Type B pancreatic cell (in vitro differentiated cells): ENCODE measurements around the gene CHST7. TPM values are rescaled to one million over a fixed set of nuclear protein-coding genes. Genes with fewer than 3 reads are reported as not detected.

Experiments used
- DNase-seq: peaks from one replicate; pipeline ENCODE4 v3.0.0; 2021; ENCODE audit warnings: mixed read lengths; ENCODE audit not compliant: unreplicated experiment; ENCODE audit errors: extremely low spot score
- H3K27ac Mint-ChIP-seq: 2 replicates; pipeline ENCODE4 v1.8.0; 2021; ENCODE audit warnings: mild to moderate bottlenecking, mixed read lengths
- H3K27me3 Mint-ChIP-seq: 2 replicates; pipeline ENCODE4 v1.8.0; 2021; ENCODE audit warnings: mixed read lengths
- H3K36me3 Mint-ChIP-seq: 2 replicates; pipeline ENCODE4 v1.8.0; 2021; ENCODE audit warnings: mixed read lengths
- H3K4me1 Mint-ChIP-seq: one replicate; pipeline ENCODE4 v1.8.0; 2021; ENCODE audit warnings: mixed read lengths; ENCODE audit not compliant: unreplicated experiment
- H3K4me3 Mint-ChIP-seq: 2 replicates; pipeline ENCODE4 v1.8.0; 2021; ENCODE audit warnings: mild to moderate bottlenecking, mixed read lengths
- H3K9me3 Mint-ChIP-seq: 2 replicates; pipeline ENCODE4 v1.8.0; 2021; ENCODE audit warnings: mixed read lengths
- CTCF ChIP-seq: fragments of 200-600 bp; sonication (generic); conservative IDR thresholded peaks from 2 replicates; pipeline ENCODE4 v1.5.0; 2021; ENCODE audit warnings: antibody characterized with exemption, mild to moderate bottlenecking
- total RNA-seq: library from RNA; stranded (reverse); gene quantifications from 2 replicates; pipeline ENCODE4 v1.2.1, GENCODE V29; 2021; ENCODE audit warnings: low replicate concordance

Gene CHST7
- total RNA-seq, 1 donor from 2014 or later, result 3.8 TPM

GRCh38 chrX:46626566-46626965 is 53.0 kb downstream of the CHST7 start:
- Mint-ChIP-seq H3K4me1 (peaks cover 9% of the 10 kb centered on the region), H3K4me3 (no peak overlapping the region), H3K27ac (no peak overlapping the region), H3K9me3 (peaks cover 4% of the 10 kb centered on the region), H3K27me3 (no peaks in the 10 kb centered on the region), H3K36me3 (no peaks in the 10 kb centered on the region)
- no peak for TF ChIP-seq CTCF
- no peak for DNase-seq

GRCh38 chrX:46627062-46627461 is 53.5 kb downstream of the CHST7 start:
- H3K36me3 Mint-ChIP-seq, result no peaks in the 10 kb centered on the region
- no peak for DNase-seq
- no peak overlapping the region for H3K27ac Mint-ChIP-seq
- peaks cover 9% of the 10 kb centered on the region for H3K4me1 Mint-ChIP-seq
- H3K27me3 Mint-ChIP-seq, result no peaks in the 10 kb centered on the region
- no peak for TF ChIP-seq CTCF
- H3K9me3 Mint-ChIP-seq, result peaks cover 4% of the 10 kb centered on the region
- no peak overlapping the region for H3K4me3 Mint-ChIP-seq

- peaks cover 4% of the 10 kb centered on the region for H3K9me3 Mint-ChIP-seq
- no peaks in the 10 kb centered on the region for H3K36me3 Mint-ChIP-seq
- DNase-seq, result no peak
- no peak for TF ChIP-seq CTCF
- H3K27ac Mint-ChIP-seq, result no peak overlapping the region
- no peaks in the 10 kb centered on the region for H3K27me3 Mint-ChIP-seq
- peaks cover 9% of the 10 kb centered on the region for H3K4me1 Mint-ChIP-seq
- no peak overlapping the region for H3K4me3 Mint-ChIP-seq
Observed at GRCh38 chrX:46627711-46628419, 54.3 kb downstream of the CHST7 start.

- Mint-ChIP-seq H3K9me3 (peaks cover 4% of the 10 kb centered on the region), H3K27me3 (no peaks in the 10 kb centered on the region), H3K27ac (no peak overlapping the region), H3K4me3 (no peak overlapping the region), H3K36me3 (no peaks in the 10 kb centered on the region), H3K4me1 (peaks cover 9% of the 10 kb centered on the region)
- no peak for DNase-seq
- TF ChIP-seq CTCF, result no peak
Observed at GRCh38 chrX:46628460-46629371, 55.2 kb downstream of the CHST7 start.

GRCh38 chrX:46630141-46630540 is 56.6 kb downstream of the CHST7 start:
- H3K4me3 Mint-ChIP-seq, result no peak overlapping the region
- no peak overlapping the region for H3K27ac Mint-ChIP-seq
- H3K9me3 Mint-ChIP-seq, result peaks cover 4% of the 10 kb centered on the region
- peaks cover 9% of the 10 kb centered on the region for H3K4me1 Mint-ChIP-seq
- DNase-seq, result no peak
- no peak for TF ChIP-seq CTCF
- no peaks in the 10 kb centered on the region for H3K36me3 Mint-ChIP-seq
- no peaks in the 10 kb centered on the region for H3K27me3 Mint-ChIP-seq
